GM19035 (cell line): ENCODE data around the gene TMSB4X.

Experiments
- ATAC-seq: cut with Tn5 transposase; IDR thresholded peaks from one replicate; pipeline ENCODE4 v1.9.1; 2021; ENCODE audit not compliant: unreplicated experiment

Gene TMSB4X

GRCh38 chrX:13022926-13023325 is 48.0 kb downstream of the TMSB4X start:
- ATAC-seq: no peak

DNA sequence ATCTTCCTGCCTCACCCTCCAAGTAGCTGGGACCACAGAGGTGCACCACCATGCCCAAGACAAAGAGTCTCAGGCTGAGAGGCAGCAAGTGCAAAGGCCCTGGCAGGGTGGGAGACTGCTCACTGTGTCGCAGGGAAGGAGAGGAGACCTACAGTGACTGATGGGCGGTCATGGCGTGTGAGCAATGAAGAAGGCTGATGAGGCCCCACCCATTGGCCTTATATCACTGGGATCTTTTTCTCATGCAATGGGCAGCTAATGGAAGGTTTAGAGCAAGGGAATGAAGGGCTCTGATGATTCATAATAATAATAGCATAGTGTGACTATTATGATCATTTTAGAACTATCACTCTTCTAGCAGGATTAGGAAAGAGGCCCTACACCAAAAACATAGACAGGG is 48.7 kb downstream of the TMSB4X start:
- no peak for ATAC-seq

DNA sequence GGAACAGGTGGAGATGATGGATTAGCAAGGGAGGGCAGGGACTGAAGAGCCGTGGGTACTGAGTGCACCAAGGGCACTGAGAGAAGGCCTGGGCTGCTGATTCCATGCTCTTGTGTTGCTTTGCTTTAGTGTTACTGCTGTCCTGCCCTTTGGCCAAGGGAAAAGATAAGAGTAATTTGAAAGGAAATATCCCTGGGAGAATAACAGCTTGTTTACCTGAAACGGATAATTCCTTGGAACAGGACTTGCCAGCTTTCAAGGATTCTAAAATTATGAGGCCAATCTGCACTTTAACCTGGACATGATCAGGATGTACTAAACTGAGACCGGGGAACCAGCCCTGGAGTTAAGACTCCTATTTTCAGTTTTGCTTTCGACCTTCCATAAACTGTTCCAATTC is 49.1 kb downstream of the TMSB4X start:
- no peak for ATAC-seq

GRCh38 chrX:13024986-13025385 is 50.1 kb downstream of the TMSB4X start:
- ATAC-seq: no peak
